Kidney epithelial cell (primary cell): ENCODE measurements around the gene ZFAND3. TPM values are rescaled to one million over a fixed set of nuclear protein-coding genes. Genes with fewer than 3 reads are reported as not detected.

ENCODE experiments used
- DNase-seq: peaks from one replicate; pipeline ENCODE4 v3.0.0-alpha.2; 2010; ENCODE audit warnings: low read depth
- H3K27me3 ChIP-seq: 2 replicates; pipeline ENCODE4 v1.6.0; 2011; ENCODE audit warnings: low read length; ENCODE audit not compliant: control insufficient read depth, insufficient read depth
- H3K36me3 ChIP-seq: 2 replicates; pipeline ENCODE4 v1.5.1; 2011; ENCODE audit warnings: low read length; ENCODE audit not compliant: control insufficient read depth, insufficient read depth
- H3K4me3 ChIP-seq: 2 replicates; pipeline ENCODE4 v1.5.1; 2011; ENCODE audit warnings: low read depth, mild to moderate bottlenecking, control low read depth, low read length
- total RNA-seq: library from RNA; depleted of rRNA; stranded (reverse); fragments of >200 nt; gene quantifications from 2 replicates; pipeline ENCODE4 v1.2.3, GENCODE V29; 2015
- TF ChIP-seq, protein P1 (sequence below): IDR thresholded peaks from 2 replicates; pipeline ENCODE4 v1.5.1; 2011; ENCODE audit warnings: mild to moderate bottlenecking, moderate library complexity, low read length, control low read depth, inconsistent platforms; ENCODE audit not compliant: insufficient read depth, poor library complexity, severe bottlenecking

Gene ZFAND3
- total RNA-seq, 1 donor from 2014 or later = 49.4 TPM

DNA sequence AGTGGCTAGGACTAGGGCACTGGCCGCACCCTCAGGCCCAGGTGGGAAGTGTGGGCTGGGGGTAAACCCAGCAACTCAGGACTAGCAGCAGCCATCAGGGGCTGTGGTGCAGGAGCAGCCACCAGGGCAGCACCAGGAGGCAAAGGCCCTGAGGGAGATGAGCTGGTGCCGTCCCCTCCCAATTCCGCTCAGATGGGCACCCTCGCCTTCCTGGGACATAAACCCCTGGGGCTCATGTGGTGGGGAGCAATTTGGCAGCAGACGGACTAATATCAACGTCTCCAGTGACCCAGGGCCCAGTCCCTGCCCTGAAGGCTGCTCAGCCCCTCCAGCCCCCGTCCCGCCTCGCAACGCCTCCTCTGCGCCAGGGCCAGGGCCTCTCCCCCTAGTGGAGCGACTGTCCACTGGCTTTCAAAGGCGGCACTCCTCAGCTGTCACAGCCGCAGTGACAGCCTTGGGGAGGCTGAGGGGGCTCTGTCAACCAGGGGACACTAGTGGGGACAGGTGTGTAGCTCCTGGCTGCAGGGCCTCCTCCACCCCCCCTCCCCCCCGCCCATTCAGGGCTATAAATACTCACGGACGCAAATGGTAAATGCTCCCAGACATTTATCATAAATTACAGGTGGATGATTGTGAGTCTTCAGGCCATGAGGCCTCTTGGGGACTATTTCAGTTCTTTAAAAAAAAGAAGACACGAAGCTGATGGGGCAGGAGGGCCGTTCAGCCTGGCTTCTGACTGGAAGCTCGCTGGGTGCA, 349.9 kb downstream of the ZFAND3 start:
- H3K27me3 ChIP-seq = no peaks in the 10 kb centered on the region
- TF ChIP-seq, protein P1, sequence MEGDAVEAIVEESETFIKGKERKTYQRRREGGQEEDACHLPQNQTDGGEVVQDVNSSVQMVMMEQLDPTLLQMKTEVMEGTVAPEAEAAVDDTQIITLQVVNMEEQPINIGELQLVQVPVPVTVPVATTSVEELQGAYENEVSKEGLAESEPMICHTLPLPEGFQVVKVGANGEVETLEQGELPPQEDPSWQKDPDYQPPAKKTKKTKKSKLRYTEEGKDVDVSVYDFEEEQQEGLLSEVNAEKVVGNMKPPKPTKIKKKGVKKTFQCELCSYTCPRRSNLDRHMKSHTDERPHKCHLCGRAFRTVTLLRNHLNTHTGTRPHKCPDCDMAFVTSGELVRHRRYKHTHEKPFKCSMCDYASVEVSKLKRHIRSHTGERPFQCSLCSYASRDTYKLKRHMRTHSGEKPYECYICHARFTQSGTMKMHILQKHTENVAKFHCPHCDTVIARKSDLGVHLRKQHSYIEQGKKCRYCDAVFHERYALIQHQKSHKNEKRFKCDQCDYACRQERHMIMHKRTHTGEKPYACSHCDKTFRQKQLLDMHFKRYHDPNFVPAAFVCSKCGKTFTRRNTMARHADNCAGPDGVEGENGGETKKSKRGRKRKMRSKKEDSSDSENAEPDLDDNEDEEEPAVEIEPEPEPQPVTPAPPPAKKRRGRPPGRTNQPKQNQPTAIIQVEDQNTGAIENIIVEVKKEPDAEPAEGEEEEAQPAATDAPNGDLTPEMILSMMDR = no peak
- no peak overlapping the region for H3K4me3 ChIP-seq
- H3K36me3 ChIP-seq = no peaks in the 10 kb centered on the region
- DNase-seq = no peak

- no peak for DNase-seq
- no peaks in the 10 kb centered on the region for H3K36me3 ChIP-seq
- no peaks in the 10 kb centered on the region for H3K27me3 ChIP-seq
- TF ChIP-seq, protein P1 = no peak
- H3K4me3 ChIP-seq = no peak overlapping the region
Observed at GRCh38 chr6:38169977-38170526, 350.5 kb downstream of the ZFAND3 start.

GRCh38 chr6:38170666-38171355, 351.3 kb downstream of the ZFAND3 start:
- TF ChIP-seq, protein P1 = no peak
- Histone ChIP-seq H3K27me3 (no peaks in the 10 kb centered on the region), H3K36me3 (no peaks in the 10 kb centered on the region), H3K4me3 (no peak overlapping the region)
- no peak for DNase-seq

GRCh38 chr6:38171997-38172738, 352.6 kb downstream of the ZFAND3 start:
- no peak overlapping the region for H3K4me3 ChIP-seq
- no peaks in the 10 kb centered on the region for H3K27me3 ChIP-seq
- TF ChIP-seq, protein P1 = no peak
- DNase-seq = no peak
- no peaks in the 10 kb centered on the region for H3K36me3 ChIP-seq

- Histone ChIP-seq H3K4me3 (no peak overlapping the region), H3K27me3 (no peaks in the 10 kb centered on the region), H3K36me3 (no peaks in the 10 kb centered on the region)
- no peak for DNase-seq
- TF ChIP-seq, protein P1 = no peak
Observed at GRCh38 chr6:38172739-38173410, 353.3 kb downstream of the ZFAND3 start.
